ENCODE measurements around the gene CDK6. TPM values are rescaled to one million over a fixed set of nuclear protein-coding genes. Genes with fewer than 3 reads are reported as not detected.
A peak's percentile ranks its signal among the peaks of the same experiment; 100 is the strongest.

CDK6 gene
- total and polyA plus RNA-seq, 10 of the 15 experiments (the other 5 are each of a cell fraction or from before 2014, with no cell fraction given): 8.0 to 118 (median 45.8) TPM

DNA sequence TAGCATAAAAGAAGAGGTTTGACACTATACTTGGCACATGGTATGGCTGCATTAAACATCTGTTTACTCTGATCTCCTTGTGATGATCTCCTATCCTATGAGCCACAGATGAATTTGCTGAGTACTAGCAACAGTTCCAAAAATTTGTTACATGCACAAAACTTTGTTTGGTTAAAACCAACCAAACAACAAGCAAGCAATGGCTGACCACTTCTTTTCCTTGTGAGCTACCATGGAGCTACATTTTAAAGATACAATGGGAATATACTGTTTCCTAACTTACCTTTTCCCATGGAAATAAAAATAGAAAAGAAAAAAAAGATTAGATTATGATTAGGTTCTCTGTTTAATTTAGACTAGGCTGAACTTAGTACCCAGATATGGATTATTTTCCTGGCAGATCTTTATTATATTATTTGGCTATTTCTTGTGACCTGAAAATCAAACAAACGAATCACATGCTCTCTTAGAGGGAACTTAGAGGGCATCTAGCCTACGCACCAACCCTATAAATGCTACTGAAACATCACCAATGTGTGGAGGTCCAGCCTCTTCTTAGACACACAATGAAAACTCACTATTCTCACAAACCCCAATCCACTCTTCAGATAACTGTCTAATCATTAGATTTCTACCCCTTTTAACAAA lies 166.0 kb downstream of the CDK6 start (continued):
- TF ChIP-seq NFIC (IDR thresholded peaks at IDR 0.05; ENCODE audit: low read depth, low read length): no peak
- TF ChIP-seq, protein P1, sequence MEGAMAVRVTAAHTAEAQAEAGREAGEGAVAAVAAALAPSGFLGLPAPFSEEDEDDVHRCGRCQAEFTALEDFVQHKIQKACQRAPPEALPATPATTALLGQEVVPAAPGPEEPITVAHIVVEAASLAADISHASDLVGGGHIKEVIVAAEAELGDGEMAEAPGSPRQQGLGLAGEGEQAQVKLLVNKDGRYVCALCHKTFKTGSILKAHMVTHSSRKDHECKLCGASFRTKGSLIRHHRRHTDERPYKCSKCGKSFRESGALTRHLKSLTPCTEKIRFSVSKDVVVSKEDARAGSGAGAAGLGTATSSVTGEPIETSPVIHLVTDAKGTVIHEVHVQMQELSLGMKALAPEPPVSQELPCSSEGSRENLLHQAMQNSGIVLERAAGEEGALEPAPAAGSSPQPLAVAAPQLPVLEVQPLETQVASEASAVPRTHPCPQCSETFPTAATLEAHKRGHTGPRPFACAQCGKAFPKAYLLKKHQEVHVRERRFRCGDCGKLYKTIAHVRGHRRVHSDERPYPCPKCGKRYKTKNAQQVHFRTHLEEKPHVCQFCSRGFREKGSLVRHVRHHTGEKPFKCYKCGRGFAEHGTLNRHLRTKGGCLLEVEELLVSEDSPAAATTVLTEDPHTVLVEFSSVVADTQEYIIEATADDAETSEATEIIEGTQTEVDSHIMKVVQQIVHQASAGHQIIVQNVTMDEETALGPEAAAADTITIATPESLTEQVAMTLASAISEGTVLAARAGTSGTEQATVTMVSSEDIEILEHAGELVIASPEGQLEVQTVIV (IDR thresholded peaks at IDR 0.05; ENCODE audit: borderline replicate concordance, partially characterized antibody): no peak

DNA sequence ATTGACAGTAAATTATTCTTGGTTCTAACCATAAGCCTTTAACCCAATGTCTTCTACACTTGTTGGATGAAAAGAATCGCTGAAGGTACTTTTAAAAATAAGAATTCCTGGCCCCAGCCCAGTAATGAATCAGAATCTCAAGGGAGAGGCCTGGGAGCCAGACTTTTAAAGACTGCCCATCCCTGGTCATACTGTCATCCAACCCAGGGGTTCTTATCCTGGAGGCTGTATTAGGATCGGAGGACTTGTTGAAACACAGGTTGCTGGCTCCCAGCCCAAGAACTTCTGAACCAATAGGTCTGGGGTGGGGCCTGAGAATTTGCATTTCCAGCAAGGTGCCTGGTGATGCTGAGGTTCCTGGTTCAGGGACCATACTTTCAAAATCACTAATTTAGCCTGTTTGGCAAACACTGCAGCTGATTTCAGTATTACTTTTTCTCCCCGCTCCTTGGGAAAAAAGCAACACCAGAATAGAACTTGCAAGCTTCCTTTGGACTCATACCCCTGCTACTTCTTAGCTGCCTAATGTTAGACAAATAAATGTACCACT lies 166.7 kb downstream of the CDK6 start:
- in situ Hi-C loops (cut with MboI): no loop called here
- Histone ChIP-seq H2AFZ (ENCODE audit: control insufficient read depth, low read depth, low read length) (no peak overlapping the region), H3K36me3 (ENCODE audit: control insufficient read depth in 2 of 2, insufficient read depth in 2 of 2, low read length in 1 of 2) (peaks cover 2 to 10% of the 10 kb centered on the region in 2 experiments), H3K27me3 (replicated peaks in 1 of 2; ENCODE audit: control insufficient read depth in 2 of 2, insufficient read depth in 2 of 2, low read length in 1 of 2) (no peaks in the 10 kb centered on the region), H3K4me3 (no peak overlapping the region), H3K27ac (ENCODE audit: control insufficient read depth, insufficient read depth) (no peak overlapping the region), H3K9ac (ENCODE audit: control insufficient read depth, insufficient read depth, low read length) (no peak overlapping the region), H4K20me1 (ENCODE audit: control insufficient read depth, insufficient read depth) (no peaks in the 10 kb centered on the region), H3K4me2 (ENCODE audit: control insufficient read depth, insufficient read depth) (0 out of 2 replicates have a peak overlapping the region, but pooled peaks have one; percentile 7), H3K4me1 (ENCODE audit: control insufficient read depth, insufficient read depth, low read length) (peaks cover 12% of the 10 kb centered on the region), H3K79me2 (ENCODE audit: control insufficient read depth, insufficient read depth, low read length) (no peaks in the 10 kb centered on the region), H3K9me3 (replicated peaks; ENCODE audit: control insufficient read depth, insufficient read depth, low read length) (no peaks in the 10 kb centered on the region)
- POLR2A ChIA-PET: interaction anchor here (0.6 kb wide), 1 partner anchor 19 kb away, joined by 3 read pairs; no protein-coding TSS in a partner anchor
- CTCF ChIA-PET: no interaction called here
- WGBS (ENCODE audit: insufficient coverage, insufficient replicate concordance, low lambda C conversion rate, missing lambda C conversion rate): 26% methylated on average over 3 of the region's 3 CpGs
- SMC1A ChIA-PET (ENCODE audit: uncharacterized antibody, unreplicated experiment): interaction anchor here (1.0 to 1.5 kb wide), 3 partner anchors 11 to 20 kb away, joined by 3 to 4 read pairs (median 3); no protein-coding TSS in a partner anchor
- RAD21 ChIA-PET (ENCODE audit: unreplicated experiment): no interaction called here
- no TSS peak for BruUV-seq (replicated peaks)
- no peak for DNase-seq (ENCODE audit: low read depth, low spot score)
- TF ChIP-seq ATF7 (IDR thresholded peaks at IDR 0.05; ENCODE audit: low read depth): no peak
- no peak for TF ChIP-seq YY1 (IDR thresholded peaks at IDR 0.05; ENCODE audit: low read depth, low read length)
- TF ChIP-seq RUNX3 (IDR thresholded peaks at IDR 0.05; ENCODE audit: low read length): 0 out of 2 replicates have a peak, but pooled peaks have one; percentile 23
- intact Hi-C loops (cut with micrococcal nuclease; ENCODE audit: unreplicated experiment): no loop called here
- no peak for ATAC-seq
- FAIRE-seq: no peak

All from GM12878 (cell line).